DND-41 (cell line): ENCODE measurements around the gene ZBTB48.

ENCODE experiments used
- EZH2 ChIP-seq: IDR thresholded peaks from 3 replicates; pipeline ENCODE4 v1.6.1; 2012; ENCODE audit warnings: borderline replicate concordance, low read depth, mild to moderate bottlenecking, moderate library complexity, low read length, inconsistent platforms; ENCODE audit not compliant: severe bottlenecking
- TF ChIP-seq, protein P1 (sequence below): IDR thresholded peaks from 2 replicates; pipeline ENCODE4 v1.5.1; 2012; ENCODE audit warnings: borderline replicate concordance, low read length, moderate library complexity, mild to moderate bottlenecking; ENCODE audit not compliant: poor library complexity, severe bottlenecking; ENCODE audit errors: extremely low read depth

- TF ChIP-seq, protein P1, sequence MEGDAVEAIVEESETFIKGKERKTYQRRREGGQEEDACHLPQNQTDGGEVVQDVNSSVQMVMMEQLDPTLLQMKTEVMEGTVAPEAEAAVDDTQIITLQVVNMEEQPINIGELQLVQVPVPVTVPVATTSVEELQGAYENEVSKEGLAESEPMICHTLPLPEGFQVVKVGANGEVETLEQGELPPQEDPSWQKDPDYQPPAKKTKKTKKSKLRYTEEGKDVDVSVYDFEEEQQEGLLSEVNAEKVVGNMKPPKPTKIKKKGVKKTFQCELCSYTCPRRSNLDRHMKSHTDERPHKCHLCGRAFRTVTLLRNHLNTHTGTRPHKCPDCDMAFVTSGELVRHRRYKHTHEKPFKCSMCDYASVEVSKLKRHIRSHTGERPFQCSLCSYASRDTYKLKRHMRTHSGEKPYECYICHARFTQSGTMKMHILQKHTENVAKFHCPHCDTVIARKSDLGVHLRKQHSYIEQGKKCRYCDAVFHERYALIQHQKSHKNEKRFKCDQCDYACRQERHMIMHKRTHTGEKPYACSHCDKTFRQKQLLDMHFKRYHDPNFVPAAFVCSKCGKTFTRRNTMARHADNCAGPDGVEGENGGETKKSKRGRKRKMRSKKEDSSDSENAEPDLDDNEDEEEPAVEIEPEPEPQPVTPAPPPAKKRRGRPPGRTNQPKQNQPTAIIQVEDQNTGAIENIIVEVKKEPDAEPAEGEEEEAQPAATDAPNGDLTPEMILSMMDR: no peak
- no peak for TF ChIP-seq EZH2
These were observed 2.6 kb downstream of the ZBTB48 start for GRCh38 chr1:6582370-6582769.
